ENCODE data around the gene FOXI1.

GRCh38 chr5:170107674-170108073 is 2.0 kb downstream of the FOXI1 start:
- TF ChIP-seq EZH2 (IDR thresholded peaks at IDR 0.05; ENCODE audit: insufficient read depth, poor library complexity, severe bottlenecking) (no peak), EZH2phosphoT487 (IDR thresholded peaks at IDR 0.05; ENCODE audit: insufficient read depth, low read depth) (no peak)
